SU-DHL-6 (cell line): ENCODE data around the gene PPARGC1A.

Experiments used
- H2AFZ ChIP-seq: fragments of 200-600 bp; sonication (generic); 2 replicates; pipeline ENCODE4 v1.6.1; 2014; ENCODE audit warnings: low read depth, mild to moderate bottlenecking, moderate library complexity, mixed read lengths, antibody characterized with exemption, low read length; ENCODE audit not compliant: severe bottlenecking
- H3F3A ChIP-seq: fragments of 200-600 bp; shearing (Covaris generic); 2 replicates; pipeline ENCODE4 v1.6.0; 2016; ENCODE audit warnings: antibody characterized with exemption, mild to moderate bottlenecking; ENCODE audit not compliant: insufficient read depth
- H3K27ac ChIP-seq: fragments of 200-600 bp; sonication (generic); 2 replicates; pipeline ENCODE4 v1.5.1; 2016; ENCODE audit warnings: low read depth, mild to moderate bottlenecking, low read length, moderate library complexity, mixed read lengths
- H3K27me3 ChIP-seq: fragments of 200-600 bp; sonication (generic), shearing (Covaris generic); 2 replicates; pipeline ENCODE4 v1.6.0; 2014; ENCODE audit warnings: mild to moderate bottlenecking, low read length
- H3K36me3 ChIP-seq: fragments of 200-600 bp; sonication (generic); 2 replicates; pipeline ENCODE4 v1.6.1; 2014; ENCODE audit warnings: mild to moderate bottlenecking, low read length, mixed read lengths
- H3K4me2 ChIP-seq: fragments of 300-600, 200-600 bp; shearing (Covaris generic), sonication (generic); 2 replicates; pipeline ENCODE4 v1.6.0; 2014; ENCODE audit warnings: low read length, low read depth, mild to moderate bottlenecking; ENCODE audit not compliant: poor library complexity, severe bottlenecking
- H3K4me3 ChIP-seq: fragments of 200-600 bp; sonication (generic); 2 replicates; pipeline ENCODE4 v1.5.1; 2014; ENCODE audit warnings: antibody characterized with exemption, low read length, mild to moderate bottlenecking, mixed read lengths; ENCODE audit not compliant: insufficient read depth, poor library complexity, severe bottlenecking
- H3K79me2 ChIP-seq: fragments of 200-600 bp; sonication (generic); 2 replicates; pipeline ENCODE4 v1.6.1; 2014; ENCODE audit warnings: mild to moderate bottlenecking, low read length, moderate library complexity; ENCODE audit not compliant: insufficient read depth
- H3K9ac ChIP-seq: fragments of 200-600 bp; sonication (generic); 2 replicates; pipeline ENCODE4 v1.7.0; 2014; ENCODE audit warnings: mild to moderate bottlenecking, low read length
- H3K9me2 ChIP-seq: fragments of 200-600 bp; sonication (generic); replicated peaks from 2 replicates; pipeline ENCODE4 v1.6.1; 2014; ENCODE audit warnings: low read length; ENCODE audit not compliant: insufficient read depth
- H3K9me3 ChIP-seq: fragments of 200-600 bp; sonication (generic); 2 replicates; pipeline ENCODE4 v1.6.1; 2014; ENCODE audit warnings: low read length, mixed read lengths; ENCODE audit not compliant: insufficient read depth
- H4K20me1 ChIP-seq: fragments of 200-600 bp; sonication (generic); 2 replicates; pipeline ENCODE4 v1.6.1; 2014; ENCODE audit warnings: low read depth, mild to moderate bottlenecking, antibody characterized with exemption, low read length, moderate library complexity, mixed read lengths
- EZH2phosphoT487 ChIP-seq: fragments of 200-600 bp; sonication (generic), shearing (Covaris generic); conservative IDR thresholded peaks from 2 replicates; pipeline ENCODE4 v1.6.1; 2018; ENCODE audit warnings: mild to moderate bottlenecking, antibody characterized with exemption, low read length, moderate library complexity, mixed read lengths
- TF ChIP-seq, protein P1 (sequence below): fragments of 200-600 bp; sonication (generic); IDR thresholded peaks from one replicate; pipeline ENCODE4 v1.5.1; 2017; ENCODE audit warnings: antibody characterized with exemption, mild to moderate bottlenecking, low read length, moderate library complexity; ENCODE audit not compliant: insufficient read depth, poor library complexity, severe bottlenecking

PPARGC1A gene

DNA sequence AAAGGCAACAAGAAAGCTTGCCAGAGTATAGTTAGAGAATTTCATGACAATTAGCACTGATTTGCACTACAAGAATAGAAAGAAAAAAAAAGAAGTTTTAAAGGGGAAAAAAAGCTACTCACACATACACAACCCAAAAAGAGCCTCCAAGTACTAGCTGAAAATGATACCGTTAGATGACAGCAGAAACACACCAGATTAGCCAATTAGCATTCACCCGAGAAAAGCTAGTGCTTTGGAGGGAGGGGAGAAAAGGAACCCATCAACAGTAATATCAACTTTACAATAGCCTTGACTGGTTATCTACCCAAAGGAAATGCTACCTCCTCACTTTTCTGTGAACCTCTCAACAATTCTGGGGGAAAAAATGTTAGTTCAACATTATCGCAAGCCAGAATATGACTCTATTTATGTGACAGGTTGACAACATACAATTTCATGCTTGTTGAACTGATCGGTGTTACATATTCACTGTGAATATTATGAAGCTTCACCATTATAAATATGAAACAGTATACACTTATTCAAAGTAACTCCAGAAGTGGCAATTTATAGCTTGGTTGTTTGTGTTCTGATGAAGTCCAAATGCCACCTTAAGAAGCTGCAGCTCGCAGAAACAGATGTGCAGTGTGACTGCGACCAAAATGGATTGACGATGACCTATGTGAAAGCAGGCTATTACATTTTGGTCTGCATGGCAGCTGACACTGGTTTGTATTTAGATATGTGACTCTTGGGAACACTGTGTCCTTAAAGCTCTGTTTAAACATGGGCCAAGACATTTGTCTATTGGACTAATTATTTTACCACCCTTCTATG, 15.9 kb downstream of the PPARGC1A start:
- no peaks in the 10 kb centered on the region for H3K9me2 ChIP-seq
- H3F3A ChIP-seq: no peaks in the 10 kb centered on the region
- H3K27ac ChIP-seq: no peak overlapping the region
- no peak overlapping the region for H3K9ac ChIP-seq
- no peak for TF ChIP-seq EZH2phosphoT487
- TF ChIP-seq, protein P1, sequence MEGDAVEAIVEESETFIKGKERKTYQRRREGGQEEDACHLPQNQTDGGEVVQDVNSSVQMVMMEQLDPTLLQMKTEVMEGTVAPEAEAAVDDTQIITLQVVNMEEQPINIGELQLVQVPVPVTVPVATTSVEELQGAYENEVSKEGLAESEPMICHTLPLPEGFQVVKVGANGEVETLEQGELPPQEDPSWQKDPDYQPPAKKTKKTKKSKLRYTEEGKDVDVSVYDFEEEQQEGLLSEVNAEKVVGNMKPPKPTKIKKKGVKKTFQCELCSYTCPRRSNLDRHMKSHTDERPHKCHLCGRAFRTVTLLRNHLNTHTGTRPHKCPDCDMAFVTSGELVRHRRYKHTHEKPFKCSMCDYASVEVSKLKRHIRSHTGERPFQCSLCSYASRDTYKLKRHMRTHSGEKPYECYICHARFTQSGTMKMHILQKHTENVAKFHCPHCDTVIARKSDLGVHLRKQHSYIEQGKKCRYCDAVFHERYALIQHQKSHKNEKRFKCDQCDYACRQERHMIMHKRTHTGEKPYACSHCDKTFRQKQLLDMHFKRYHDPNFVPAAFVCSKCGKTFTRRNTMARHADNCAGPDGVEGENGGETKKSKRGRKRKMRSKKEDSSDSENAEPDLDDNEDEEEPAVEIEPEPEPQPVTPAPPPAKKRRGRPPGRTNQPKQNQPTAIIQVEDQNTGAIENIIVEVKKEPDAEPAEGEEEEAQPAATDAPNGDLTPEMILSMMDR: no peak
- no peaks in the 10 kb centered on the region for H3K79me2 ChIP-seq
- no peaks in the 10 kb centered on the region for H3K36me3 ChIP-seq
- H3K27me3 ChIP-seq: no peaks in the 10 kb centered on the region
- H4K20me1 ChIP-seq: no peaks in the 10 kb centered on the region
- H3K9me3 ChIP-seq: no peaks in the 10 kb centered on the region
- no peak overlapping the region for H2AFZ ChIP-seq
- H3K4me3 ChIP-seq: no peak overlapping the region
- no peak overlapping the region for H3K4me2 ChIP-seq

DNA sequence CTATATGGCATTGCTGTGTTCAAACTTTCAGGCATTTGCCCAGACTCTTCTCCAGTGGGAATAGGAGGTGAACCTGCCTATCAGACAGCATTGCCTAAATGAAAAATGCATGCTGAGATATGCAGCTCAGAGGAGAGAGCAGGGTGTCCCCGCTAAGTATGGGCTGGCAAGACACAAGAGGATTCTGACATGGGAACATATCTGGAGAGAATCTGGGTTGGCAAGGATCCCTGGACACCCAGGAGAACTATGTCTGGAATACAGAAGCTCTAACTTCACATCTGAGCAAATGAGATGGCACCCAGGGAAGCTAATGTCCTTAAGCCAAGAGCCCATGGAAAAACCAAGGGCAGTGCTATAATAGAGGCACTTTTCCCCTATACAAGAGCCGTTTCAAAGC, 18.4 kb downstream of the PPARGC1A start:
- no peaks in the 10 kb centered on the region for H3K9me2 ChIP-seq
- no peaks in the 10 kb centered on the region for H3F3A ChIP-seq
- no peaks in the 10 kb centered on the region for H3K9me3 ChIP-seq
- H3K4me2 ChIP-seq: no peak overlapping the region
- H3K9ac ChIP-seq: no peak overlapping the region
- no peaks in the 10 kb centered on the region for H3K36me3 ChIP-seq
- H4K20me1 ChIP-seq: no peaks in the 10 kb centered on the region
- no peak overlapping the region for H3K4me3 ChIP-seq
- no peak overlapping the region for H2AFZ ChIP-seq
- H3K27ac ChIP-seq: no peak overlapping the region
- no peaks in the 10 kb centered on the region for H3K27me3 ChIP-seq
- TF ChIP-seq, protein P1: no peak
- no peak for TF ChIP-seq EZH2phosphoT487
- H3K79me2 ChIP-seq: no peaks in the 10 kb centered on the region

DNA sequence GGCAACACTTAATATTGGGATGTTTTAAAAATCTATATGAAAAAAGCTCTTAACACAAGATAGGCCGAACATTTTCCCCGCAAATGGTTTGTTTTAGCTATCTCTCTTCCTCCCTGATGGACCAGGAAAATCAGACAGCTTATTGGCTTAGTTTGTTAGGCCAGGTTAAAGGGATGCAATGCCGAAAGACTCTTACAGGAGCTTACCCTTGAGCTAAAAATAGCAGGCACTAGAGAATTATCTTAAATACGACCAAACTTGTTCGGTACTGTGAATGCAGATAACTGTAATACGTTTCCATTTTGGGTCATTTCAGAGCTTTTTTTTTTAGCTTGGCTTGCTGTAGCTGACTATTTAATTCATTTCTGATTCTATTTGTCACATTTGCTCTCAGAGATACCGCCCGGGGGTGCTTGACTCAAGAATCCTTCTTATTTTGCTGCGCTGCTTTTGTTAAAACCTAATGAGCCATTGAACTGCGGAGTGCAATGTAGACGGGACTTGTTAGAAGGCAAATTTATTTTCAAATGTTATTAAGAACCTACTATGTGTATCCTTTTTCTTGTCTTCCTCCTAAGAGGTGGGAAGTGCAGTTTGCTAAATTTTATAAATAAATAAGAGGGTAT, 23.3 kb downstream of the PPARGC1A start:
- H3K27me3 ChIP-seq: no peaks in the 10 kb centered on the region
- no peaks in the 10 kb centered on the region for H3K36me3 ChIP-seq
- no peaks in the 10 kb centered on the region for H3K9me3 ChIP-seq
- H3K4me3 ChIP-seq: no peak overlapping the region
- no peak overlapping the region for H3K27ac ChIP-seq
- H3K9me2 ChIP-seq: no peaks in the 10 kb centered on the region
- no peak overlapping the region for H3K9ac ChIP-seq
- no peaks in the 10 kb centered on the region for H3F3A ChIP-seq
- H3K4me2 ChIP-seq: no peak overlapping the region
- H3K79me2 ChIP-seq: no peaks in the 10 kb centered on the region
- TF ChIP-seq, protein P1: no peak
- no peak overlapping the region for H2AFZ ChIP-seq
- no peaks in the 10 kb centered on the region for H4K20me1 ChIP-seq
